Measurements from ENCODE around the gene ARAP2.

DNA sequence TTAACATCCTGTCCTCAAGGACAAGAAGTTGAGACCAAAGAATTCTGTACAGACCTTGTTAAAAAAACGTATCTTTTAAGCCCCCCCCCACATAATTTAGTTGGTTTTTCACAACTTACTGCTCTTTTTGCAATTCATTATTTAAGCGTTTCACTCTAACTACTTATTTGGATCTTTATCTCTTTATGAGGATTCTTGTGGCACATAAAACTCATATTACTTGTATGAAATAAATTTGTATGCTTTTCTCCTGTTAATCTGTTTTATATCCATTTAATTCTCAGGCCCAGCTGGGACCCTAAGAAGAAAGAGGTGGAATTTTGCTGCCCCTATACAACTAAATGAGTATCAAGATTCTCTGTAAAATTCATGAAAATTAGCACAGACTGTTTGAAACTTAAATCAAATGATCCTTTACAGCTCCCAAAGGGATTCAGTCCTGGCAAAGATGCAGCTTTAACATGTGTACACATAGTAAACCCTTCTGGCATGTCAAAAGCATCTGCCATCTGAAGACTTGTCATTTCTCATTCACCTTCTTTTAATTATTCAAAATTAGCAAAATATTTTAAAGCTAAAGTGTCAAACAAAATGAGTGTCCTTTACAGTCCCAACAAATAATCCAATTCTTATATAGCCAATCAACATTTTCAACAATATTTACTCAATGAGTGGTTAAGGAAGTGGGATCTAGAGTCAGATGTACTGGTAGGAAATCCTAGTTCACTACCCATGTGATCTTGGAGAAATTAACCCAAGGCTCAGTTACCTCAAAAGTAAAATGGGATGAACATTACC, 17.7 kb downstream of the ARAP2 start:
- TF ChIP-seq CTCF (IDR thresholded peaks at IDR 0.05 in 8 of 11, conservative IDR thresholded peaks at IDR 0.05 in 3 of 11) (no peak), POLR2A (IDR thresholded peaks at IDR 0.05) (no peak), POLR2AphosphoS5 (IDR thresholded peaks at IDR 0.05) (no peak)

Data from spleen (tissue), 7 donors.